ENCODE results near the gene EXOC3.
"Not testable (repeated sequence)": the region's sequence is repeated elsewhere in the genome, so short reads cannot be mapped to it uniquely, and the experiment has no call there.

EXOC3 gene

DNA sequence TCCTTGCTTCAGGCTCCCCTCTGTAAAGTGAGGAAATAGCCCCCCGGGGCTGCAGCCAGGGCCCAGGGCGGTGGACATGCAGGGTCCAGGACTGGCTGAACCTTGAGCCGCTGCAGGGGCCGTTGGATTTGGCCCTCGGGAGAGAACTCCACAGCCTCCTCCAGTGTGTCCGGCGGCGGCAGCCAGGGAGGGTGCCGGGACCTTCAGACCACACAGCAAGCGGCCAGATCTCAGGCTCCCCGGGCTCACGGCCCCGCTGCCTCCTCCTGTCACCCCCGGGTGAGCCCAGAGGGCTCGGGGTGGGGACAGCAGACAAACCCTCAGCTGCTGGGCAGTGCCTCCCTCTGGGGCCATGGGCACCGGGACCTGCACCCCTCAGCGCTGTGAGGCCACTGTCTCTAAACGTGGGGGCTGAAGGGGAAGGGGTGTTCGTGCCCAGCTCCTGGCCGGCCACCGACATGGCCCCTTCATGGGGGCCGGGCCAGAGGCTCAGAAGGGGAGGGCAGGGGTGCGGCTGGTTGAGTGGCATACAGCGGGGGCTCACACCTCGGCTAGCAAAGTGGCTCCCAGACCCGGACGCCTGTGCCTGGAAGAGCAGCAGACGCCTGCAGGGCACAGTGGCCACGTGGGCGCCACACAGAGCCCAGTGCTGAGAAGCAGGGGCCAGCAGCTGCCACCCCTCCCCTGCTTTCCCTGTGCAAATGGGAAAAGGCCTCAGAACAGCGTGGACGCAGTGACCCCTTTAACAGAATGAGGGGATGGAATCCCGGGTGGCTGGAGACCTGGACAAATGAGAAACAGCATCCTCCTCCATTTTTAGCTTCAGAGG, 61.6 kb downstream of the EXOC3 start:
- no peak overlapping the region for H3K4me3 ChIP-seq (ENCODE audit: low read depth, low read length)
- DNase-seq (ENCODE audit: low read depth, low spot score): no peak
- in situ Hi-C loops (cut with HindIII; ENCODE audit: low sequenced_read_pairs): no loop called here
- TF ChIP-seq, protein P1, sequence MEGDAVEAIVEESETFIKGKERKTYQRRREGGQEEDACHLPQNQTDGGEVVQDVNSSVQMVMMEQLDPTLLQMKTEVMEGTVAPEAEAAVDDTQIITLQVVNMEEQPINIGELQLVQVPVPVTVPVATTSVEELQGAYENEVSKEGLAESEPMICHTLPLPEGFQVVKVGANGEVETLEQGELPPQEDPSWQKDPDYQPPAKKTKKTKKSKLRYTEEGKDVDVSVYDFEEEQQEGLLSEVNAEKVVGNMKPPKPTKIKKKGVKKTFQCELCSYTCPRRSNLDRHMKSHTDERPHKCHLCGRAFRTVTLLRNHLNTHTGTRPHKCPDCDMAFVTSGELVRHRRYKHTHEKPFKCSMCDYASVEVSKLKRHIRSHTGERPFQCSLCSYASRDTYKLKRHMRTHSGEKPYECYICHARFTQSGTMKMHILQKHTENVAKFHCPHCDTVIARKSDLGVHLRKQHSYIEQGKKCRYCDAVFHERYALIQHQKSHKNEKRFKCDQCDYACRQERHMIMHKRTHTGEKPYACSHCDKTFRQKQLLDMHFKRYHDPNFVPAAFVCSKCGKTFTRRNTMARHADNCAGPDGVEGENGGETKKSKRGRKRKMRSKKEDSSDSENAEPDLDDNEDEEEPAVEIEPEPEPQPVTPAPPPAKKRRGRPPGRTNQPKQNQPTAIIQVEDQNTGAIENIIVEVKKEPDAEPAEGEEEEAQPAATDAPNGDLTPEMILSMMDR (IDR thresholded peaks at IDR 0.05; ENCODE audit: low read depth, low read length): no peak

GRCh38 chr5:505951-506525, 63.1 kb downstream of the EXOC3 start:
- TF ChIP-seq, protein P1 (IDR thresholded peaks at IDR 0.05; ENCODE audit: low read depth, low read length): no peak
- no peak for DNase-seq (ENCODE audit: low read depth, low spot score)
- in situ Hi-C loops (cut with HindIII; ENCODE audit: low sequenced_read_pairs): no loop called here
- no peak overlapping the region for H3K4me3 ChIP-seq (ENCODE audit: low read depth, low read length)

DNA sequence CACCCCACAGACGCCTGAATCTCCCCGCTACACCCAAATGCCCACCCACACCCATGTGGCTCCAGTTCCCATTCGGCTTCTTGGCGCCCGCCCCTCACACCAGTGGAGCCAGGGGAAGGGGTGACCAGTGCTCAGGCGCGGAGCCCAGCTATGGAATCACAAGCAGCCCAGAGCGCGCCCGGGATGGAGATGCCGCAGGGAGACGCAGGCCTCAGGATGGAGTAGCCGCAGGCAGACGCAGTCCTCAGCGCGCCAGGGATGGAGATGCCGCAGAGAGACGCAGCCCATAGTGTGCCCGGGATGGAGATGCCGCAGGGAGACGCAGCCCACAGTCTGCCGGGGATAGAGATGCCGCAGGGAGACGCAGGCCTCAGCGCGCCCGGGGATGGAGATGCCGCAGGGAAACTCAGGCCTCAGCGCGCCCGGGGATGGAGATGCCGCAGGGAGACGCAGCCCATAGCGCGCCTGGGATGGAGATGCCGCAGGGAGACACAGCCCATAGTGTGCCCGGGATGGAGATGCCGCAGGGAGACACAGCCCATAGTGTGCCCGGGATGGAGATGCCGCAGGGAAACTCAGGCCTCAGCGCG, 65.1 kb downstream of the EXOC3 start:
- not testable (repeated sequence) for DNase-seq (ENCODE audit: low read depth, low spot score)

DNA sequence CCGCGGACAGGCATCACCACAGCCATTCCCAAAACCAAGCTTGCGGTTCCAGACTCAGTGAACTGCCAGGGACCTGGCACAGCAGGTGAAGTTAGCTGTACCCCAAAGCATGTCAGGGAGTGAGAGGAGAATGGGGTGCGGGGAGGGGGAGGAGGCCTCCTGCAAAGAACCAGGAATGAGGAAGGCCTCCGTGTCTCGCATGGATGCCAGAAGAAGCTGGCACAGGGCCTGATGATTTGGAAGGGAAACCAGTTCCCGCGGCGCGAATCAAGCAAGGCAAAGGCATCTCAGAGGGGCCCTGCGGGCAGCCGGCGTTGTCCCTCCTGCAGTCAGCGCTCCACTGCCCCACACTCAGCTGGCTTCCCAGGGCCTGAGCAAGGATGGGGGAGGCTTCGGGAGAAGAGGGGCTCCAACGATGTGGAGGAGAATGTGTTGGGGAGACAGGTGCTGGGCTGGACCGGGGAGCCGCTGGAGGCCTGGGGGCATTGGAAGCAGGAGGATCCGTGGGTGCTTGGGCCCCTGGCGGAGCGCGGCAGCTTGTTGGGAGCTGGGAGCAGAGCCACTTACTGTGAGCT, 66.7 kb downstream of the EXOC3 start:
- TF ChIP-seq, protein P1 (IDR thresholded peaks at IDR 0.05; ENCODE audit: low read depth, low read length): no peak
- no peak overlapping the region for H3K4me3 ChIP-seq (ENCODE audit: low read depth, low read length)
- no peak for DNase-seq (ENCODE audit: low read depth, low spot score)
- in situ Hi-C loops (cut with HindIII; ENCODE audit: low sequenced_read_pairs): no loop called here

More for the DNA sequence above, 65.1 kb downstream of the EXOC3 start:
- in situ Hi-C loops (cut with HindIII; ENCODE audit: low sequenced_read_pairs); H3K4me3 ChIP-seq (ENCODE audit: low read depth, low read length): not testable (repeated sequence)

- no peak overlapping the region for H3K4me3 ChIP-seq (ENCODE audit: low read depth, low read length)
- in situ Hi-C loops (cut with HindIII; ENCODE audit: low sequenced_read_pairs): no loop called here
- TF ChIP-seq, protein P1 (IDR thresholded peaks at IDR 0.05; ENCODE audit: low read depth, low read length): no peak
- DNase-seq (ENCODE audit: low read depth, low spot score): no peak
These were observed 67.5 kb downstream of the EXOC3 start for GRCh38 chr5:510521-510920.

DNA sequence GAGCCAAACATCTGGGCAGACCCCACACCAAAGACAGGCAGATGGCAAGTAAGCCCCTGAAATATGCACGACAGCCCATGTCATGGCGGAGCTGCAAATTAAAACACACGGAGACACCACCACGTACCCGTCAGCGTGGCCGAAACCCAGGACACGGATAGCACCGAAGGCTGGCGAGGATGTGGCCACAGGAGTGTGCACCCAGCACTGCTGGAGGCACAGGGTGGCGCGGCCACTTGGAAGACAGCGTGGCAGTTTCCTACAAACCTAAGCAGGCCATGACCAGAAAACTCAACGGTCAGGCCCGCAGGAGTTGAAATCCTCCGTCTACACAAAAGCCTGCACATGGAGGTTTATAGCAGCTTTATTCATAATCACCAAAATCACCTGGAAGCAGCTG, 68.5 kb downstream of the EXOC3 start:
- TF ChIP-seq, protein P1 (IDR thresholded peaks at IDR 0.05; ENCODE audit: low read depth, low read length): no peak
- in situ Hi-C loops (cut with HindIII; ENCODE audit: low sequenced_read_pairs): no loop called here
- H3K4me3 ChIP-seq (ENCODE audit: low read depth, low read length): no peak overlapping the region
- DNase-seq (ENCODE audit: low read depth, low spot score): no peak

All from astrocyte of the spinal cord (primary cell).